Right lobe of liver (tissue), 6 donors: ENCODE results near the gene PTPRD. TPM values are rescaled to one million over a fixed set of nuclear protein-coding genes. Genes with fewer than 3 reads are reported as not detected.
A peak's percentile ranks its signal among the peaks of the same experiment; 100 is the strongest.

Source experiments
- ATAC-seq, 4 donors: fragments of 200-7000 bp; cut with Tn5 transposase; one replicate each; pipeline ENCODE4 v1.9.1; 2020; ENCODE audit warnings: mild to moderate bottlenecking in 4 of 4, moderate library complexity in 4 of 4
- DNase-seq, 3 donors: peaks; one replicate each; pipeline ENCODE4 v3.0.0-alpha.2; 2020
- H3K27ac ChIP-seq, 3 donors: fragments of 200-600 bp; one replicate each; pipeline ENCODE4 v1.8.0; 2022
- H3K27me3 ChIP-seq, 2 donors: fragments of 200-600 bp; one replicate each; pipeline ENCODE4 v1.8.0; 2022
- H3K36me3 ChIP-seq, 4 donors: fragments of 200-600 bp; sonication (generic) in 1 of 4; one replicate each; pipeline versions ENCODE4 v1.5.1 to v1.8.0; 2017 to 2022; ENCODE audit warnings: control low read depth in 1 of 4
- H3K4me1 ChIP-seq, 4 donors: fragments of 200-600 bp; sonication (generic) in 1 of 4; one replicate each; pipeline versions ENCODE4 v1.5.1 to v1.8.0; 2017 to 2022; ENCODE audit warnings: control low read depth in 1 of 4
- H3K4me3 ChIP-seq, 3 donors: fragments of 200-600 bp; one replicate each; pipeline ENCODE4 v1.8.0; 2022
- H3K9me3 ChIP-seq, 4 donors: fragments of 200-600 bp; sonication (generic) in 1 of 4; one replicate each; pipeline versions ENCODE4 v1.5.1 to v1.8.0; 2017 to 2022; ENCODE audit warnings: control low read depth in 1 of 4
- POLR2A ChIP-seq: fragments of 450-650 bp; IDR thresholded peaks from one replicate; pipeline ENCODE4 v1.6.1; 2017; ENCODE audit warnings: antibody characterized with exemption, mild to moderate bottlenecking
- WGBS: methylation state at CpG from one replicate; pipeline ENCODE4 v1.1.6; 2018; ENCODE audit warnings: low coverage, low lambda C conversion rate; ENCODE audit not compliant: insufficient coverage; ENCODE audit errors: missing lambda C conversion rate; 5-methylcytosine and 5-hydroxymethylcytosine counted together
- intact Hi-C, 2 donors: fragments of 100-400 bp; cut with DNase I; formaldehyde crosslinking; loops; one replicate each; pipeline versions ENCODE4 v1.11.2 to v1.14.1; 2022
- total RNA-seq, 6 experiments: library from RNA; depleted of rRNA in 2 of 6; stranded (reverse); fragments of >200 nt in 2 of 6; fragmentation: NEBNext Ultra II Directional in 3 of 6; extraction: Animal tissue kit (Norgen Biotek cat#: 25700) in 3 of 6; gene quantifications; one replicate each; pipeline versions ENCODE4 v1.1.0 to v1.2.4, GENCODE V29; 2016 to 2023
- TF ChIP-seq, protein P1 (sequence below), 4 donors: fragments of 200-600 bp in 3 of 4; fragments of 450-650 bp in 1 of 4; IDR thresholded peaks; one replicate each; pipeline versions ENCODE4 v1.5.1 to v1.8.0; 2016 to 2022; ENCODE audit warnings: antibody characterized with exemption in 4 of 4, mild to moderate bottlenecking in 2 of 4
- donor health status: DM: no; HTN: yes; CAD: no.
- donor health status: DM: no; HTN: no; CAD: no.
- donor health status: DM: no; HTN: no; CAD: no.
- donor health status: DM: no; HTN: yes; CAD: no.
- donor health status: DM: no; HTN: yes; CAD: no.

PTPRD gene
- total RNA-seq, 6 experiments from 2014 or later = 5.4 to 29.8 (median 13.9) TPM

DNA sequence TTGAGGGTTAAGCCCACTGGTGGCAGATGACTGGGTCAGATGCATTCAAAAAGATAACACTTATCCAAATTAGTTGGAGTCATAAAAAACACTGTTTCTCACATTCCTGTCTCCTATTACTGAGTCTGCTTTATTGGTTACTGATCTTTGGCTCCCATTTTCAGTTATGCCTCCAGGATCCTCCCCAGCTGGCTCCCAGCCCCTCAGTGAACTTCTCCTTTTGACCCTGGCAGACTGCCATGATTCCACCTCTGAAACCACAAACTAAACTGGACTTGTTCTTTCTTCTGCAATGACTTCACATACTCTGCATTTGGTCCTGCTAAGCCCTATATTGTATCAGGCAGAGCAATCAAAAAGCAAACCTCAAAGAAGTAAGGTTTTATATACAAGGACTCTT lies 1952.4 kb downstream of the PTPRD start:
- no peaks in the 10 kb centered on the region for H3K9me3 ChIP-seq
- no peaks in the 10 kb centered on the region for H3K36me3 ChIP-seq
- H3K27ac ChIP-seq = peak overlapping the region in 1 of 3 donors; percentile 48
- DNase-seq (peak; percentile 75 to 94 (median 81)), ATAC-seq (peak; percentile 99 to 100 (median 99))
- peak overlapping the region in 2 of 3 donors; percentile 8 to 27 for H3K4me3 ChIP-seq
- intact Hi-C loops = no loop called here
- no peaks in the 10 kb centered on the region for H3K27me3 ChIP-seq
- H3K4me1 ChIP-seq = peaks cover 0 to 13% (median 3%) of the 10 kb centered on the region in 4 donors
- TF ChIP-seq, protein P1, sequence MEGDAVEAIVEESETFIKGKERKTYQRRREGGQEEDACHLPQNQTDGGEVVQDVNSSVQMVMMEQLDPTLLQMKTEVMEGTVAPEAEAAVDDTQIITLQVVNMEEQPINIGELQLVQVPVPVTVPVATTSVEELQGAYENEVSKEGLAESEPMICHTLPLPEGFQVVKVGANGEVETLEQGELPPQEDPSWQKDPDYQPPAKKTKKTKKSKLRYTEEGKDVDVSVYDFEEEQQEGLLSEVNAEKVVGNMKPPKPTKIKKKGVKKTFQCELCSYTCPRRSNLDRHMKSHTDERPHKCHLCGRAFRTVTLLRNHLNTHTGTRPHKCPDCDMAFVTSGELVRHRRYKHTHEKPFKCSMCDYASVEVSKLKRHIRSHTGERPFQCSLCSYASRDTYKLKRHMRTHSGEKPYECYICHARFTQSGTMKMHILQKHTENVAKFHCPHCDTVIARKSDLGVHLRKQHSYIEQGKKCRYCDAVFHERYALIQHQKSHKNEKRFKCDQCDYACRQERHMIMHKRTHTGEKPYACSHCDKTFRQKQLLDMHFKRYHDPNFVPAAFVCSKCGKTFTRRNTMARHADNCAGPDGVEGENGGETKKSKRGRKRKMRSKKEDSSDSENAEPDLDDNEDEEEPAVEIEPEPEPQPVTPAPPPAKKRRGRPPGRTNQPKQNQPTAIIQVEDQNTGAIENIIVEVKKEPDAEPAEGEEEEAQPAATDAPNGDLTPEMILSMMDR (IDR thresholded peaks at IDR 0.05) = no peak
- no peak for TF ChIP-seq POLR2A

DNA sequence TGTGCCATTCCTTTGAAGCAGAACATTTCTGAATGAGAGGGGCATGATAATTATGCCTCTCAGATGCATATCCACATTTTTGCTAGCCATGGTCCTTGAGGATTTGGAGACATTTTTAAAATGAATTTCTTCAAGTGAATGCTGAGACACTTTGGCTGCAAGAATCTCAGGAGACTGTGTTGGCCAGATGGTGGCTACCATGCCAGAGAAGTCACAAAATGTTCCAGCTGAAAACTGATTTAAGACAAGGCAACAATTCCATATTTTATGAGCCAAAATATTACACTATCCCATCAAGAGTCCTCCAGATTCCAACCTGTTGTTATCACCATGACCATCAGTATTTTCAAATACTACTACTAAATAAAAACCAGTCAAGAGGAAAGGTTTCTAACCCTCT lies 1953.7 kb downstream of the PTPRD start:
- Histone ChIP-seq H3K36me3 (no peaks in the 10 kb centered on the region), H3K4me1 (peaks cover 0 to 13% (median 3%) of the 10 kb centered on the region in 4 donors), H3K27me3 (no peaks in the 10 kb centered on the region), H3K4me3 (no peak overlapping the region), H3K27ac (no peak overlapping the region), H3K9me3 (no peaks in the 10 kb centered on the region)
- no peak for DNase-seq
- TF ChIP-seq, protein P1 (IDR thresholded peaks at IDR 0.05) = no peak
- TF ChIP-seq POLR2A = no peak
- ATAC-seq = no peak
- intact Hi-C loops = no loop called here

- no peak overlapping the region for H3K27ac ChIP-seq
- ATAC-seq = no peak
- H3K36me3 ChIP-seq = no peaks in the 10 kb centered on the region
- no peaks in the 10 kb centered on the region for H3K9me3 ChIP-seq
- no peak overlapping the region for H3K4me3 ChIP-seq
- H3K4me1 ChIP-seq = peaks cover 0 to 12% (median 0%) of the 10 kb centered on the region in 4 donors
- 68% methylated on average over 2 of the region's 2 CpGs for WGBS
- no peak for DNase-seq
- TF ChIP-seq, protein P1 (IDR thresholded peaks at IDR 0.05) = no peak
- no peak for TF ChIP-seq POLR2A
- intact Hi-C loops = no loop called here
- H3K27me3 ChIP-seq = no peaks in the 10 kb centered on the region
Measured at GRCh38 chr9:8655071-8655470, 1957.7 kb downstream of the PTPRD start.

DNA sequence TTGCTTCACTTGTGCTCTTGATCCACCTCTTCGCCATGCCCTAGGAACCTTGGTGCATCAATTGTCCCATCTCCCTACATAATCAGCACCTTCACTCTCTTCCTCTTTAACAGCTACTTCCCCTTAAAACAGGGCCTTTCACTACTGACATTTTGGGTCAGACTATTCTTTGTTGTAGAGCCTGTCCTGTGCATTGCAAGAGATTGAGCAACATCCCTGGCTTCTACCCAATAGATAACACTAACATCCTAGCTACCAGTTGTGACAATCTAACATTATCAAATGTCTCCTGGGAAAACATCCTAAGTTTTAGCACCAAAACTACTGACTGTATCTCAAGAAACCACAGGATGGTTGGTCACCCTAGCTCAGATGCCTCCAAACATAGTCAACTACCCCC lies 1958.9 kb downstream of the PTPRD start:
- no peak overlapping the region for H3K4me3 ChIP-seq
- ATAC-seq (peak; percentile 93 to 99 (median 96)), DNase-seq (peak in 1 of 3 donors; percentile 61)
- peak overlapping the region in 1 of 3 donors; percentile 29 for H3K27ac ChIP-seq
- no peaks in the 10 kb centered on the region for H3K36me3 ChIP-seq
- 53% methylated on average over 1 of the region's 1 CpG for WGBS
- TF ChIP-seq POLR2A = no peak
- TF ChIP-seq, protein P1 (IDR thresholded peaks at IDR 0.05) = no peak
- intact Hi-C loops = no loop called here
- no peaks in the 10 kb centered on the region for H3K9me3 ChIP-seq
- peaks cover 0 to 9% (median 0%) of the 10 kb centered on the region in 4 donors for H3K4me1 ChIP-seq
- no peaks in the 10 kb centered on the region for H3K27me3 ChIP-seq

DNA sequence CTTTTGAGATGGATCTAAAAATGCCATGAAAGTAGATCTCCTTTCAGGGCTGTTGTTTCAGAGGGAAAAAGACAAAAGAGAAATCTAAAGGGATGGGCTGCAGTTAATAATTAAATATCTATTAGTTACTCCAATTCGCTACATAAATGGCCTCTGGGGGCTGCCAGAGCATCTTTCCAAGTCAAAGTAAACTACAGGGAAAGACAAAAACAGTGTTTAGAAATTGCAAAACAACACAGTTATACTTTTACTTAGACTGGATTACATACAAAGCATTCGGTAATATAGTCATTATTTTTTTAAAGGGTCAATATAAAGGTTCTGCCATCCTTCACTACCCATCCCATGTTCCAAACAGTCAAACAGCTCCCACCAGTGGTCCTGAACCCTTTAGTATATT lies 1959.7 kb downstream of the PTPRD start:
- no peak overlapping the region for H3K27ac ChIP-seq
- H3K9me3 ChIP-seq = no peaks in the 10 kb centered on the region
- no peaks in the 10 kb centered on the region for H3K27me3 ChIP-seq
- no peak for TF ChIP-seq POLR2A
- TF ChIP-seq, protein P1 (IDR thresholded peaks at IDR 0.05) = no peak
- intact Hi-C loops = no loop called here
- H3K4me3 ChIP-seq = no peak overlapping the region
- WGBS = 18% methylated on average over 2 of the region's 2 CpGs
- DNase-seq (no peak), ATAC-seq (peak in 3 of 4 donors; percentile 13 to 63 (median 59))
- H3K36me3 ChIP-seq = no peaks in the 10 kb centered on the region
- H3K4me1 ChIP-seq = peaks cover 0 to 9% (median 0%) of the 10 kb centered on the region in 4 donors
